DND-41 (cell line): ENCODE results near the gene WNT5B.

Experiments used
- ATAC-seq: fragments of 200-7000 bp; cut with Tn5 transposase; 3 replicates; pipeline ENCODE4 v1.9.1; 2021; ENCODE audit warnings: low read depth; ENCODE audit not compliant: insufficient read depth
- DNase-seq: peaks from one replicate; pipeline ENCODE4 v3.0.0-alpha.2; 2020
- H2AFZ ChIP-seq: 2 replicates; pipeline ENCODE4 v1.6.0; 2012; ENCODE audit warnings: low read depth, low read length
- H3K27ac ChIP-seq: 2 replicates; pipeline ENCODE4 v1.5.1; 2012; ENCODE audit warnings: low read length, inconsistent platforms
- H3K27me3 ChIP-seq: fragments of 200-600 bp; sonication (generic); 2 replicates; pipeline ENCODE4 v1.6.0; 2012; ENCODE audit warnings: low read length, mild to moderate bottlenecking, inconsistent platforms; ENCODE audit not compliant: insufficient read depth, poor library complexity
- H3K36me3 ChIP-seq: 2 replicates; pipeline ENCODE4 v1.5.1; 2012; ENCODE audit warnings: low read length, inconsistent platforms; ENCODE audit not compliant: insufficient read depth
- H3K4me1 ChIP-seq: 2 replicates; pipeline ENCODE4 v1.5.1; 2012; ENCODE audit warnings: mild to moderate bottlenecking, low read length; ENCODE audit not compliant: insufficient read depth
- H3K4me2 ChIP-seq: 2 replicates; pipeline ENCODE4 v1.6.0; 2012; ENCODE audit warnings: mild to moderate bottlenecking, moderate library complexity, low read length, inconsistent platforms; ENCODE audit not compliant: insufficient read depth
- H3K4me3 ChIP-seq, 2 experiments: fragments of 200-600 bp in 1 of 2; shearing (Covaris generic) in 1 of 2; 2 replicates each; pipeline ENCODE4 v1.5.1; 2012 to 2016; ENCODE audit warnings: inconsistent platforms in 2 of 2, low read length in 2 of 2, mild to moderate bottlenecking in 2 of 2, low read depth in 1 of 2, moderate library complexity in 1 of 2
- H3K79me2 ChIP-seq: 2 replicates; pipeline ENCODE4 v1.6.0; 2012; ENCODE audit warnings: low read length, inconsistent platforms; ENCODE audit not compliant: insufficient read depth
- H3K9ac ChIP-seq: 2 replicates; pipeline ENCODE4 v1.6.0; 2012; ENCODE audit warnings: low read depth, mild to moderate bottlenecking, inconsistent platforms, low read length, moderate library complexity
- H3K9me3 ChIP-seq: 2 replicates; pipeline ENCODE4 v1.5.1; 2012; ENCODE audit warnings: low read length, moderate library complexity, mild to moderate bottlenecking, inconsistent platforms; ENCODE audit not compliant: insufficient read depth, severe bottlenecking
- H4K20me1 ChIP-seq: 2 replicates; pipeline ENCODE4 v1.6.0; 2012; ENCODE audit warnings: low read length; ENCODE audit not compliant: insufficient read depth
- EZH2 ChIP-seq: IDR thresholded peaks from 3 replicates; pipeline ENCODE4 v1.6.1; 2012; ENCODE audit warnings: borderline replicate concordance, low read depth, mild to moderate bottlenecking, moderate library complexity, low read length, inconsistent platforms; ENCODE audit not compliant: severe bottlenecking
- TF ChIP-seq, protein P1 (sequence below): IDR thresholded peaks from 2 replicates; pipeline ENCODE4 v1.5.1; 2012; ENCODE audit warnings: borderline replicate concordance, low read length, moderate library complexity, mild to moderate bottlenecking; ENCODE audit not compliant: poor library complexity, severe bottlenecking; ENCODE audit errors: extremely low read depth

The WNT5B gene

DNA sequence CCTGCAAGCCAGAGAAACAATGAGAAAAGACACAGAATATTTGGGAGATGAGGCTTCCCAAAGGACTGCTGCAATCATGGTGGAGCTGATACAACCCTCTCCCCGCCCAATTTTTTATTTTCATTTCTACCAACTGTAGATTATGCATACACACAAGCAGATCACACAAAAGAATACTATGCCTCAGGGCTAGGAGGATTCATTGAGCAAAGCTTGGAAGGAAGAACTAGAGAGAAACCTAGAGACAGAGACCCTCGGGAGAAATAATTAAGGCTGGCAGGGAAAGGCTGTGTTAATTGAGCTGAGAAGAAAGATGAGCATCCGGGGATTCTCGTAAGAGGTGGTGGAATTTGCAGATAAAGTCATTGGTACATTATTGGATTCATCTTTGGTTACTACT lies 9.9 kb upstream of the WNT5B start:
- Histone ChIP-seq H3K4me3 (no peak overlapping the region), H3K9ac (no peak overlapping the region), H3K79me2 (no peaks in the 10 kb centered on the region), H3K4me1 (no peaks in the 10 kb centered on the region), H3K27me3 (peaks cover 8% of the 10 kb centered on the region), H3K36me3 (no peaks in the 10 kb centered on the region), H3K9me3 (no peaks in the 10 kb centered on the region), H4K20me1 (no peaks in the 10 kb centered on the region), H3K4me2 (no peak overlapping the region), H2AFZ (no peak overlapping the region), H3K27ac (no peak overlapping the region)
- no peak for TF ChIP-seq EZH2
- TF ChIP-seq, protein P1, sequence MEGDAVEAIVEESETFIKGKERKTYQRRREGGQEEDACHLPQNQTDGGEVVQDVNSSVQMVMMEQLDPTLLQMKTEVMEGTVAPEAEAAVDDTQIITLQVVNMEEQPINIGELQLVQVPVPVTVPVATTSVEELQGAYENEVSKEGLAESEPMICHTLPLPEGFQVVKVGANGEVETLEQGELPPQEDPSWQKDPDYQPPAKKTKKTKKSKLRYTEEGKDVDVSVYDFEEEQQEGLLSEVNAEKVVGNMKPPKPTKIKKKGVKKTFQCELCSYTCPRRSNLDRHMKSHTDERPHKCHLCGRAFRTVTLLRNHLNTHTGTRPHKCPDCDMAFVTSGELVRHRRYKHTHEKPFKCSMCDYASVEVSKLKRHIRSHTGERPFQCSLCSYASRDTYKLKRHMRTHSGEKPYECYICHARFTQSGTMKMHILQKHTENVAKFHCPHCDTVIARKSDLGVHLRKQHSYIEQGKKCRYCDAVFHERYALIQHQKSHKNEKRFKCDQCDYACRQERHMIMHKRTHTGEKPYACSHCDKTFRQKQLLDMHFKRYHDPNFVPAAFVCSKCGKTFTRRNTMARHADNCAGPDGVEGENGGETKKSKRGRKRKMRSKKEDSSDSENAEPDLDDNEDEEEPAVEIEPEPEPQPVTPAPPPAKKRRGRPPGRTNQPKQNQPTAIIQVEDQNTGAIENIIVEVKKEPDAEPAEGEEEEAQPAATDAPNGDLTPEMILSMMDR = no peak
- DNase-seq (no peak), ATAC-seq (no peak)

DNA sequence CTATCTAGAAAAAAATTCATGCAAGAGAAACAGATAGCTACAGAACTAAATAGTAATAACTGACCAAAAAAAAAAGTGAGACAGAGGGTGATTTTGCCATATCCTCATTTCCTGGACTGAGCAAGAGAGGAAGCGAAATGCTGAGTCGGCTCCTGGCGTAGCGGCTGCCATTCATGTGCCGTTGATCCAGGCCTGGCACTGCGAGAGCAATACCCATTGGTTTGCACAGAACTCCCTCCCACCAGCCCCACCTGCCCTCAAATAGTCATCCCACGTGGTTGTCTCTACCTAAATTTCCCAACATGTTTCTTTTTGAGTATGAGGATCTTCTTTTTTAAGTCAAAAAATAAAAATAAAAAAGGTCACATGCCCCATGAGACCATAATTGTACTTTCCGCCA lies 9.4 kb upstream of the WNT5B start:
- Histone ChIP-seq H3K9ac (no peak overlapping the region), H3K4me2 (no peak overlapping the region), H3K4me3 (no peak overlapping the region), H3K27me3 (peaks cover 8% of the 10 kb centered on the region), H3K36me3 (no peaks in the 10 kb centered on the region), H3K4me1 (no peaks in the 10 kb centered on the region), H4K20me1 (no peaks in the 10 kb centered on the region), H3K79me2 (no peaks in the 10 kb centered on the region), H2AFZ (no peak overlapping the region), H3K9me3 (no peaks in the 10 kb centered on the region), H3K27ac (no peak overlapping the region)
- ATAC-seq = no peak
- TF ChIP-seq EZH2 = no peak
- TF ChIP-seq, protein P1 = no peak
- no peak for DNase-seq

DNA sequence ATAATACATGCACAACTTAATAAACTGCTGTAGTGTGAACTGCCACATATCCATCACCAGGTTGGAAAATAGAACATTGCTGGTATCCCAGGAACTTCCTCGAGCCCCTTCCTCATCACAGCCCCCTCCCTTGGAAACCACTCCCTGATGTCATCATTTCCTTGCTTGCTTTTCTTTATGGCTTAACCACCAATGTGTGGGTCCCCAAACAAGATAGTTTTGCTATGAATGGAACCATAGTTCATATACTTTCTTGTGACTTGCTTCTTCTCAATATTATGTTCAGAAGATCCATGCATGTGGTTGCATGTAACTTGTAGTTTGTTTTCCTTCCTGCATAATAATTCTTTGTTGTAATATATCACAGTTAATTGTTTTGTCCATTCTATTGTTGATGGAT lies 8.9 kb upstream of the WNT5B start:
- Histone ChIP-seq H3K4me1 (no peaks in the 10 kb centered on the region), H3K27me3 (peaks cover 11% of the 10 kb centered on the region), H3K9me3 (no peaks in the 10 kb centered on the region), H3K4me2 (no peak overlapping the region), H3K36me3 (no peaks in the 10 kb centered on the region), H3K4me3 (no peak overlapping the region), H3K79me2 (no peaks in the 10 kb centered on the region), H2AFZ (no peak overlapping the region), H3K27ac (no peak overlapping the region), H4K20me1 (no peaks in the 10 kb centered on the region), H3K9ac (no peak overlapping the region)
- TF ChIP-seq, protein P1 = no peak
- no peak for TF ChIP-seq EZH2
- no peak for DNase-seq
- ATAC-seq = no peak

DNA sequence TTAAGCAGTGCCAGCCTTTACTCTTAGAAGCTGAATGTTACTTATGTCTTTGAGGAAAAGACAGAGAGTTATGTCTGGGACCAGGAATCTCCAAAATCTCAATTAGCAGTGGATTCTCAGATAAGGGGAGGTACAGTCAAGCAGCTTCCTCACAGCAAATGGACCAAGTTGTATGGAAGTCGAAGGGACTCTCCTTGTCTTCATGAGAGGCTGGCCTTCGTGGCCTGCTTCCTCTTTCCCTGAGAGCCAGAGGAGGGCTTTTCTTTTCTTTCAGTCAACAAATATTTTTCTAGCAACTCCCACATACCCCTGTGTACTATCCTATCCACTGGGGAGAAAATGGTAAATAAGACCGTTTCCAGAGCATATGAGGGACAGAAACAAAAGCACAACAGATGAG lies 6.6 kb upstream of the WNT5B start:
- no peaks in the 10 kb centered on the region for H3K79me2 ChIP-seq
- H3K4me1 ChIP-seq = no peaks in the 10 kb centered on the region
- no peak overlapping the region for H3K4me2 ChIP-seq
- no peaks in the 10 kb centered on the region for H3K9me3 ChIP-seq
- no peak overlapping the region for H2AFZ ChIP-seq
- DNase-seq = no peak
- no peak overlapping the region for H3K9ac ChIP-seq
- H3K36me3 ChIP-seq = no peaks in the 10 kb centered on the region
- H3K27me3 ChIP-seq = peaks cover 12% of the 10 kb centered on the region
- no peak overlapping the region for H3K4me3 ChIP-seq
- H3K27ac ChIP-seq = no peak overlapping the region
- TF ChIP-seq, protein P1 = no peak
- TF ChIP-seq EZH2 = no peak
- no peak for ATAC-seq
- H4K20me1 ChIP-seq = no peaks in the 10 kb centered on the region
